Neural progenitor cell (in vitro differentiated cells): ENCODE results near the gene SLC39A12. TPM values are rescaled to one million over a fixed set of nuclear protein-coding genes. Genes with fewer than 3 reads are reported as not detected.

ENCODE experiments used
- DNase-seq: peaks from one replicate; pipeline ENCODE4 v3.0.0-alpha.2; 2016; ENCODE audit warnings: low spot score
- H2AFZ ChIP-seq: fragments of 200-600 bp; sonication (generic); replicated peaks from 2 replicates; pipeline ENCODE4 v1.6.1; 2016; ENCODE audit warnings: antibody characterized with exemption
- H3F3A ChIP-seq: fragments of 200-600 bp; sonication (generic); 2 replicates; pipeline ENCODE4 v1.6.1; 2016; ENCODE audit warnings: antibody characterized with exemption, low read depth
- H3K27ac ChIP-seq: fragments of 200-600 bp; sonication (generic); 2 replicates; pipeline ENCODE4 v1.5.1; 2016; ENCODE audit warnings: mild to moderate bottlenecking
- H3K27me3 ChIP-seq: fragments of 200-600 bp; sonication (generic); 2 replicates; pipeline ENCODE4 v1.6.1; 2016; ENCODE audit warnings: mild to moderate bottlenecking, moderate library complexity
- H3K36me3 ChIP-seq: fragments of 200-600 bp; sonication (generic); 2 replicates; pipeline ENCODE4 v1.5.1; 2016
- H3K4me1 ChIP-seq: fragments of 200-600 bp; sonication (generic); 2 replicates; pipeline ENCODE4 v1.6.1; 2016; ENCODE audit warnings: mixed run types
- H3K4me2 ChIP-seq: fragments of 200-600 bp; sonication (generic); 2 replicates; pipeline ENCODE4 v1.6.1; 2016
- H3K4me3 ChIP-seq: fragments of 200-600 bp; sonication (generic); 2 replicates; pipeline ENCODE4 v1.5.1; 2016
- H3K79me2 ChIP-seq: fragments of 200-600 bp; sonication (generic); 2 replicates; pipeline ENCODE4 v1.6.1; 2016; ENCODE audit warnings: low read depth
- H3K9ac ChIP-seq: fragments of 200-600 bp; sonication (generic); 2 replicates; pipeline ENCODE4 v1.6.1; 2016
- H3K9me3 ChIP-seq: fragments of 200-600 bp; sonication (generic); 2 replicates; pipeline ENCODE4 v1.5.1; 2016; ENCODE audit warnings: low read depth
- H4K20me1 ChIP-seq: fragments of 200-600 bp; sonication (generic); 2 replicates; pipeline ENCODE4 v1.6.1; 2016; ENCODE audit warnings: low read depth
- H3K27ac Mint-ChIP-seq: 3 replicates; pipeline ENCODE4 v1.8.0; 2021; ENCODE audit warnings: mixed read lengths
- H3K27me3 Mint-ChIP-seq: 2 replicates; pipeline ENCODE4 v1.8.0; 2022; ENCODE audit warnings: low read depth, mild to moderate bottlenecking, inconsistent platforms, moderate library complexity, mixed read lengths; ENCODE audit not compliant: insufficient read depth
- H3K36me3 Mint-ChIP-seq: 3 replicates; pipeline ENCODE4 v1.8.0; 2021; ENCODE audit warnings: mixed read lengths
- H3K4me1 Mint-ChIP-seq: 3 replicates; pipeline ENCODE4 v1.8.0; 2021; ENCODE audit warnings: mixed read lengths
- H3K4me3 Mint-ChIP-seq: 3 replicates; pipeline ENCODE4 v1.8.0; 2021; ENCODE audit warnings: mild to moderate bottlenecking, moderate library complexity, mixed read lengths
- H3K9me3 Mint-ChIP-seq: 3 replicates; pipeline ENCODE4 v1.8.0; 2020; ENCODE audit warnings: mixed read lengths
- CTCF ChIP-seq: fragments of 200-600 bp; sonication (generic); IDR thresholded peaks from 2 replicates; pipeline ENCODE4 v1.5.1; 2017; ENCODE audit warnings: antibody characterized with exemption, mild to moderate bottlenecking
- EZH2 ChIP-seq: fragments of 200-600 bp; sonication (generic); IDR thresholded peaks from 2 replicates; pipeline ENCODE4 v1.6.1; 2017; ENCODE audit warnings: antibody characterized with exemption, mild to moderate bottlenecking, moderate library complexity
- EZH2phosphoT487 ChIP-seq: fragments of 200-600 bp; sonication (generic); IDR thresholded peaks from 2 replicates; pipeline ENCODE4 v1.6.1; 2017; ENCODE audit warnings: antibody characterized with exemption
- total RNA-seq: library from RNA; depleted of rRNA; stranded (reverse); fragments of >200 nt; gene quantifications from 2 replicates; pipeline ENCODE4 v1.2.3, GENCODE V29; 2015; ENCODE audit warnings: low replicate concordance

The SLC39A12 gene
- total RNA-seq, 1 donor from 2014 or later, result 0.22 TPM

DNA sequence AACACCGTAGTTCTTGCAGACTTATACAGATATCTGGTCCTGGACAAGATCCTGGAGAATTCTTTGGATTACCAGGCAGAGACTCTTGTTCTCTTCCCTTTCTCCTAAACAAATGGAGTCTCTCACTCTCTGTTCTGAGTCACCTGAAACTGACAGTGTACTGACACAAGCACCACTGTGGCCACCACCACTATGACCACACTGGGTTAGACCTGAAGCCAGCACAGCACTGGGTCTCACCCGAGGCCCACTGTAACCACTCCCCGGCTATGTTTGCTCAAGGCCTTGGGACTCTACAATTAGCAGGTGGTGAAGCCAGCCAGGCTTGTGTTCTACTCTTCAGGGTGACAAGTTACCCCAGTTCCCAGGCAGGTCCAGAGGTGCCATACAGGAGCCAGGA, 22.8 kb downstream of the SLC39A12 start:
- Mint-ChIP-seq H3K27ac (no peak overlapping the region), H3K27me3 (no peaks in the 10 kb centered on the region)
- H3K36me3 ChIP-seq, result no peaks in the 10 kb centered on the region

GRCh38 chr10:17980846-17981565, 29.3 kb downstream of the SLC39A12 start:
- H2AFZ ChIP-seq, result peak overlapping the region; percentile 80
- Mint-ChIP-seq H3K27ac (no peak overlapping the region), H3K36me3 (no peaks in the 10 kb centered on the region), H3K9me3 (no peaks in the 10 kb centered on the region), H3K4me3 (no peak overlapping the region), H3K4me1 (peaks cover 8% of the 10 kb centered on the region), H3K27me3 (no peaks in the 10 kb centered on the region)
- H3K4me3 ChIP-seq, result no peak overlapping the region
- no peak for DNase-seq
- H3K9me3 ChIP-seq, result no peaks in the 10 kb centered on the region
- H3K27me3 ChIP-seq, result no peaks in the 10 kb centered on the region
- H3K79me2 ChIP-seq, result no peaks in the 10 kb centered on the region
- peaks cover 5% of the 10 kb centered on the region for H3K4me1 ChIP-seq
- H3K36me3 ChIP-seq, result no peaks in the 10 kb centered on the region
- no peak overlapping the region for H3K9ac ChIP-seq
- no peak for TF ChIP-seq EZH2phosphoT487
- no peak for TF ChIP-seq CTCF
- no peak for TF ChIP-seq EZH2
- no peaks in the 10 kb centered on the region for H3F3A ChIP-seq
- H3K27ac ChIP-seq, result no peak overlapping the region
- no peaks in the 10 kb centered on the region for H4K20me1 ChIP-seq
- H3K4me2 ChIP-seq, result no peak overlapping the region

More for the DNA sequence above, 22.8 kb downstream of the SLC39A12 start:
- H3K4me3 ChIP-seq, result no peak overlapping the region
- H3K27ac ChIP-seq, result no peak overlapping the region
- DNase-seq, result no peak
- no peaks in the 10 kb centered on the region for H3K4me1 ChIP-seq
- no peaks in the 10 kb centered on the region for H3K36me3 Mint-ChIP-seq
- no peaks in the 10 kb centered on the region for H3K27me3 ChIP-seq
- no peaks in the 10 kb centered on the region for H3K9me3 ChIP-seq
- H3K9me3 Mint-ChIP-seq, result peaks cover 15% of the 10 kb centered on the region
- H4K20me1 ChIP-seq, result no peaks in the 10 kb centered on the region
- no peak overlapping the region for H3K4me2 ChIP-seq
- no peaks in the 10 kb centered on the region for H3K4me1 Mint-ChIP-seq
- H3F3A ChIP-seq, result no peaks in the 10 kb centered on the region
- TF ChIP-seq EZH2 (no peak), EZH2phosphoT487 (no peak), CTCF (no peak)
- H3K79me2 ChIP-seq, result no peaks in the 10 kb centered on the region
- H2AFZ ChIP-seq, result no peak overlapping the region
- H3K9ac ChIP-seq, result no peak overlapping the region
- no peak overlapping the region for H3K4me3 Mint-ChIP-seq

DNA sequence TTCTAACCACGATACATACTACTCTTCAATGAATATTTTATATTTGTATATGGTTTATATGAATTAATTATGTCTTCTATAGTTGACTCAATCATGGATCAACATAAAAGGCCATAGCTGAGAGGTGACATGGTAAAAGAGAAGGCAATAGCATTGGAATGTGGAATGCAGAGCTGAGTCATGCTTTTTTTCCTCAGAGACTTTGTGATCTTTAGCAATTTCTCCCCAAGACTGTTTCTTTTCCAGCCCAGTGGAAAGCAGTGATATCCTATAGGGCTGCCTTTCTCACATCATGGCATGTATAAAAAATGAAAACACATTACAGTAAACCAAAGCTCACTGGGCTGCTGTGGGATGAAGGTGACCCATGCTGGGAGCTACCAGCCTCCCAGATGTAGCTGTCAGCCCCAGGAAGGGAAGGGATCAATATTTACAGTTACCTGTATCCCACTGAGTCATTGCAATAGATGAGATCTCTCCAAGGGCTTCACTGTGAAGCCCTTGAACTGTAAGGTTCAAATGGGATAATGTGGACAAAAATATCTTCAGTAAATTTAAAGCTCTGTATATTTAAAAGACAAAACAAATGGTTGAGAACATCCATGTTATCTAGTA, 30.2 kb downstream of the SLC39A12 start:
- no peaks in the 10 kb centered on the region for H3K27me3 ChIP-seq
- no peak overlapping the region for H3K27ac Mint-ChIP-seq
- H3K4me1 ChIP-seq, result peaks cover 5% of the 10 kb centered on the region
- H3K9me3 Mint-ChIP-seq, result no peaks in the 10 kb centered on the region
- H3K9ac ChIP-seq, result no peak overlapping the region
- H3K4me3 Mint-ChIP-seq, result no peak overlapping the region
- H3K79me2 ChIP-seq, result no peaks in the 10 kb centered on the region
- H2AFZ ChIP-seq, result no peak overlapping the region
- no peaks in the 10 kb centered on the region for H4K20me1 ChIP-seq
- H3K27ac ChIP-seq, result no peak overlapping the region
- no peaks in the 10 kb centered on the region for H3K36me3 ChIP-seq
- TF ChIP-seq EZH2phosphoT487 (no peak), CTCF (no peak), EZH2 (no peak)
- H3K4me3 ChIP-seq, result no peak overlapping the region
- no peak overlapping the region for H3K4me2 ChIP-seq
- H3K36me3 Mint-ChIP-seq, result no peaks in the 10 kb centered on the region
- no peak for DNase-seq
- no peaks in the 10 kb centered on the region for H3K9me3 ChIP-seq
- H3F3A ChIP-seq, result no peaks in the 10 kb centered on the region
- peaks cover 8% of the 10 kb centered on the region for H3K4me1 Mint-ChIP-seq
- H3K27me3 Mint-ChIP-seq, result no peaks in the 10 kb centered on the region
